OCI-LY3 (cell line): ENCODE data around the gene EFCAB13.

Experiments
- CTCF ChIP-seq: fragments of 200-600, 300-600 bp; sonication (generic); IDR thresholded peaks from 2 replicates; pipeline ENCODE4 v1.5.1; 2014; ENCODE audit warnings: antibody characterized with exemption, low read length, low read depth
- EZH2phosphoT487 ChIP-seq: fragments of 200-600 bp; shearing (Covaris generic); IDR thresholded peaks from 2 replicates; pipeline ENCODE4 v1.6.1; 2018; ENCODE audit warnings: antibody characterized with exemption, mixed run types, low read depth

GRCh38 chr17:47276868-47277267 is 46.9 kb upstream of the EFCAB13 start:
- TF ChIP-seq CTCF (no peak), EZH2phosphoT487 (no peak)
